Measurements from ENCODE around the gene TTC7B. TPM values are rescaled to one million over a fixed set of nuclear protein-coding genes. Genes with fewer than 3 reads are reported as not detected.

TTC7B gene
- total RNA-seq, 2 donors from 2014 or later: 25.0 to 40.7 TPM

- Histone ChIP-seq H3K4me3 (no peak overlapping the region), H3K27me3 (replicated peaks; ENCODE audit: insufficient read depth) (no peaks in the 10 kb centered on the region), H3K27ac (peak overlapping the region in 1 of 2 donors; percentile 69), H3K36me3 (no peaks in the 10 kb centered on the region), H3K9me3 (no peaks in the 10 kb centered on the region), H3K4me1 (replicated peaks) (peaks cover 10% of the 10 kb centered on the region)
- 89% methylated on average over 3 of the region's 3 CpGs for WGBS
- no peak for TF ChIP-seq POLR2AphosphoS5 (IDR thresholded peaks at IDR 0.05)
- TF ChIP-seq CTCF (IDR thresholded peaks at IDR 0.05): no peak
- TF ChIP-seq POLR2A (IDR thresholded peaks at IDR 0.05): no peak
- no peak for DNase-seq (ENCODE audit: low spot score)
- intact Hi-C loops (cut with DNase I): no loop called here
Observed at GRCh38 chr14:90717916-90718315, 98.3 kb downstream of the TTC7B start.

GRCh38 chr14:90715993-90716392 is 100.2 kb downstream of the TTC7B start:
- DNase-seq (ENCODE audit: low spot score): peak; percentile 58
- no peaks in the 10 kb centered on the region for H3K36me3 ChIP-seq
- no peaks in the 10 kb centered on the region for H3K27me3 ChIP-seq (replicated peaks; ENCODE audit: insufficient read depth)
- intact Hi-C loops (cut with DNase I): no loop called here
- H3K4me1 ChIP-seq (replicated peaks): peaks cover 10% of the 10 kb centered on the region
- WGBS: 43% methylated on average over 4 of the region's 4 CpGs
- H3K9me3 ChIP-seq: no peaks in the 10 kb centered on the region
- peak overlapping the region; percentile 40 to 69 for H3K27ac ChIP-seq
- TF ChIP-seq CTCF (IDR thresholded peaks at IDR 0.05): no peak
- TF ChIP-seq POLR2A (IDR thresholded peaks at IDR 0.05): no peak
- TF ChIP-seq POLR2AphosphoS5 (IDR thresholded peaks at IDR 0.05): peak; percentile 75
- no peak overlapping the region for H3K4me3 ChIP-seq

- WGBS: 66% methylated on average over 2 of the region's 2 CpGs
- TF ChIP-seq POLR2AphosphoS5 (IDR thresholded peaks at IDR 0.05) (no peak), POLR2A (IDR thresholded peaks at IDR 0.05) (no peak), CTCF (IDR thresholded peaks at IDR 0.05) (no peak)
- Histone ChIP-seq H3K36me3 (no peaks in the 10 kb centered on the region), H3K27me3 (replicated peaks; ENCODE audit: insufficient read depth) (no peaks in the 10 kb centered on the region), H3K9me3 (no peaks in the 10 kb centered on the region), H3K4me3 (no peak overlapping the region), H3K27ac (peak overlapping the region; percentile 40 to 69), H3K4me1 (replicated peaks) (peaks cover 10% of the 10 kb centered on the region)
- no peak for DNase-seq (ENCODE audit: low spot score)
- intact Hi-C loops (cut with DNase I): no loop called here
Observed at GRCh38 chr14:90715495-90715894, 100.7 kb downstream of the TTC7B start.

GRCh38 chr14:90714811-90715210 is 101.4 kb downstream of the TTC7B start:
- Histone ChIP-seq H3K4me1 (replicated peaks) (peaks cover 10% of the 10 kb centered on the region), H3K27me3 (replicated peaks; ENCODE audit: insufficient read depth) (no peaks in the 10 kb centered on the region), H3K4me3 (no peak overlapping the region), H3K9me3 (no peaks in the 10 kb centered on the region), H3K36me3 (no peaks in the 10 kb centered on the region), H3K27ac (peak overlapping the region; percentile 40 to 69)
- intact Hi-C loops (cut with DNase I): no loop called here
- DNase-seq (ENCODE audit: low spot score): no peak
- TF ChIP-seq POLR2A (IDR thresholded peaks at IDR 0.05) (no peak), CTCF (IDR thresholded peaks at IDR 0.05) (no peak), POLR2AphosphoS5 (IDR thresholded peaks at IDR 0.05) (no peak)
- 91% methylated on average over 1 of the region's 1 CpG for WGBS

- Histone ChIP-seq H3K9me3 (no peaks in the 10 kb centered on the region), H3K36me3 (no peaks in the 10 kb centered on the region), H3K4me1 (replicated peaks) (no peaks in the 10 kb centered on the region), H3K27me3 (replicated peaks; ENCODE audit: insufficient read depth) (no peaks in the 10 kb centered on the region), H3K27ac (peak overlapping the region in 1 of 2 donors; percentile 30), H3K4me3 (no peak overlapping the region)
- intact Hi-C loops (cut with DNase I): no loop called here
- DNase-seq (ENCODE audit: low spot score): no peak
- TF ChIP-seq POLR2AphosphoS5 (IDR thresholded peaks at IDR 0.05): no peak
- no peak for TF ChIP-seq CTCF (IDR thresholded peaks at IDR 0.05)
- TF ChIP-seq POLR2A (IDR thresholded peaks at IDR 0.05): no peak
- 65% methylated on average over 9 of the region's 9 CpGs for WGBS
Observed at GRCh38 chr14:90704738-90705392, 111.4 kb downstream of the TTC7B start.

Data from prostate gland (tissue), 2 donors.